H1 (cell line): ENCODE results near the gene HTRA2. TPM values are rescaled to one million over a fixed set of nuclear protein-coding genes. Genes with fewer than 3 reads are reported as not detected.

Source experiments
- CTCF ChIA-PET: fragments of 300-600 bp; sonication (Branson Sonifier 250); formaldehyde crosslinking; loops from one replicate; lab custom pipeline; 2021; ENCODE audit not compliant: partially characterized antibody; lab: Charles Lee
- POLR2A ChIA-PET: fragments of 300-600 bp; sonication (Branson Sonifier 250); formaldehyde crosslinking; loops from one replicate; lab custom pipeline; 2021; ENCODE audit warnings: inconsistent platforms; ENCODE audit not compliant: partially characterized antibody; lab: Charles Lee
- DNase-seq, 2 experiments: peaks; one replicate each; pipeline versions ENCODE4 v3.0.0 to v3.0.0-alpha.2; 2010 to 2022; ENCODE audit warnings: low spot score in 2 of 2, low read depth in 1 of 2, mixed read lengths in 1 of 2
- FAIRE-seq: peaks from 2 replicates; lab custom pipeline; 2011; peaks lifted over from hg19 to GRCh38; lab: Jason Lieb, UNC
- H2AFZ ChIP-seq: 2 replicates; pipeline ENCODE4 v1.8.1; 2012; ENCODE audit warnings: low read length, inconsistent platforms
- H2AK5ac ChIP-seq: 2 replicates; pipeline ENCODE4 v1.6.1; 2013; ENCODE audit warnings: low read depth, low read length
- H2BK120ac ChIP-seq: replicated peaks from 2 replicates; pipeline ENCODE3; 2013; ENCODE audit warnings: low read depth, low read length, inconsistent platforms
- H2BK12ac ChIP-seq: 2 replicates; pipeline ENCODE4 v1.6.1; 2013; ENCODE audit warnings: low read depth, low read length
- H2BK15ac ChIP-seq: 2 replicates; pipeline ENCODE4 v1.6.1; 2013; ENCODE audit warnings: low read length
- H2BK20ac ChIP-seq: 2 replicates; pipeline ENCODE4 v1.6.1; 2013; ENCODE audit warnings: low read length
- H2BK5ac ChIP-seq: 2 replicates; pipeline ENCODE4 v1.6.1; 2013; ENCODE audit warnings: low read depth, low read length
- H3K14ac ChIP-seq: 2 replicates; pipeline ENCODE4 v1.6.1; 2013; ENCODE audit warnings: inconsistent platforms; ENCODE audit not compliant: insufficient read length
- H3K18ac ChIP-seq: 2 replicates; pipeline ENCODE4 v1.6.1; 2013; ENCODE audit warnings: low read length; ENCODE audit errors: extremely low read depth
- H3K23ac ChIP-seq: 2 replicates; pipeline ENCODE4 v1.6.1; 2013; ENCODE audit warnings: inconsistent platforms; ENCODE audit not compliant: insufficient read length
- H3K23me2 ChIP-seq: 2 replicates; pipeline ENCODE4 v1.6.1; 2013; ENCODE audit warnings: low read depth, low read length
- H3K27ac ChIP-seq: 2 replicates; pipeline ENCODE4 v1.6.1; 2011; ENCODE audit warnings: low read depth, low read length, inconsistent platforms
- H3K27me3 ChIP-seq, 4 experiments: replicated peaks in 1 of 4; 1 replicate in 1 of 4; 2 replicates in 3 of 4; pipeline versions ENCODE4 v1.6.1 to v1.8.1; 2011 to 2013; ENCODE audit warnings: low read length in 3 of 4, mild to moderate bottlenecking in 3 of 4, inconsistent platforms in 2 of 4, mixed read lengths in 2 of 4, moderate library complexity in 1 of 4; ENCODE audit not compliant: control insufficient read depth in 3 of 4, insufficient read depth in 3 of 4; ENCODE audit errors: extremely low read depth in 1 of 4
- H3K36me3 ChIP-seq, 4 experiments: 2 replicates each; pipeline versions ENCODE4 v1.6.1 to v1.8.1; 2011 to 2013; ENCODE audit warnings: mild to moderate bottlenecking in 4 of 4, low read length in 3 of 4, moderate library complexity in 2 of 4, control low read depth in 1 of 4, inconsistent platforms in 1 of 4; ENCODE audit not compliant: insufficient read depth in 4 of 4, control insufficient read depth in 2 of 4
- H3K4ac ChIP-seq: replicated peaks from 2 replicates; pipeline ENCODE3; 2013; ENCODE audit warnings: low read length, low read depth, mixed read lengths, inconsistent platforms; ENCODE audit not compliant: insufficient read length
- H3K4me1 ChIP-seq, 4 experiments: replicated peaks in 1 of 4; 1 replicate in 1 of 4; 2 replicates in 3 of 4; pipeline versions ENCODE4 v1.6.1 to v1.8.1; 2011 to 2013; ENCODE audit warnings: low read length in 3 of 4, inconsistent platforms in 2 of 4, mixed read lengths in 1 of 4; ENCODE audit not compliant: insufficient read depth in 4 of 4, control insufficient read depth in 3 of 4
- H3K4me2 ChIP-seq, 2 experiments: 2 replicates each; pipeline versions ENCODE4 v1.6.1 to v1.8.1; 2011 to 2013; ENCODE audit warnings: low read depth in 2 of 2, low read length in 2 of 2, control low read depth in 1 of 2, inconsistent platforms in 1 of 2, mild to moderate bottlenecking in 1 of 2; ENCODE audit not compliant: insufficient read depth in 1 of 2
- H3K4me3 ChIP-seq, 4 experiments: fragments of 200-600, 300-600 bp in 1 of 4; sonication (generic), shearing (Covaris generic), sonication (Bioruptor Twin) in 1 of 4; 2 replicates each; pipeline versions ENCODE4 v1.5.1 to v1.8.1; 2011 to 2016; ENCODE audit warnings: low read length in 4 of 4, low read depth in 3 of 4, control low read depth in 2 of 4, inconsistent platforms in 2 of 4, mild to moderate bottlenecking in 2 of 4, mixed read lengths in 1 of 4, moderate library complexity in 1 of 4; ENCODE audit not compliant: insufficient read depth in 2 of 4; ENCODE audit errors: extremely low read depth in 1 of 4
- H3K56ac ChIP-seq: replicated peaks from 2 replicates; pipeline ENCODE3; 2013; ENCODE audit warnings: low read depth, mild to moderate bottlenecking, mixed read lengths, low read length, inconsistent platforms; ENCODE audit not compliant: insufficient read length
- H3K79me1 ChIP-seq: 2 replicates; pipeline ENCODE4 v1.6.1; 2013; ENCODE audit warnings: low read depth, low read length, control low read depth
- H3K79me2 ChIP-seq, 2 experiments: 2 replicates each; pipeline versions ENCODE4 v1.6.1 to v1.8.1; 2012 to 2013; ENCODE audit warnings: low read length in 2 of 2, mild to moderate bottlenecking in 2 of 2, inconsistent platforms in 1 of 2; ENCODE audit not compliant: insufficient read depth in 2 of 2, control insufficient read depth in 1 of 2
- H3K9ac ChIP-seq, 4 experiments: replicated peaks in 1 of 4; 1 replicate in 1 of 4; 2 replicates in 3 of 4; pipeline versions ENCODE4 v1.6.1 to v1.8.1; 2011 to 2013; ENCODE audit warnings: low read depth in 3 of 4, low read length in 3 of 4, control low read depth in 2 of 4, mild to moderate bottlenecking in 2 of 4, moderate library complexity in 2 of 4, inconsistent platforms in 1 of 4; ENCODE audit errors: extremely low read depth in 1 of 4
- H3K9me3 ChIP-seq, 2 experiments: 2 replicates each; pipeline versions ENCODE4 v1.6.1 to v1.8.1; 2012 to 2013; ENCODE audit warnings: mild to moderate bottlenecking in 2 of 2, moderate library complexity in 2 of 2, control low read depth in 1 of 2, inconsistent platforms in 1 of 2, low read depth in 1 of 2, low read length in 1 of 2, mixed read lengths in 1 of 2; ENCODE audit not compliant: insufficient read depth in 2 of 2
- H4K20me1 ChIP-seq, 2 experiments: replicated peaks in 1 of 2; 2 replicates each; pipeline versions ENCODE3 to v1.8.1; 2011 to 2013; ENCODE audit warnings: inconsistent platforms in 2 of 2, low read length in 2 of 2, mild to moderate bottlenecking in 1 of 2; ENCODE audit not compliant: insufficient read depth in 2 of 2, control insufficient read depth in 1 of 2
- H4K5ac ChIP-seq: 2 replicates; pipeline ENCODE4 v1.6.1; 2013; ENCODE audit warnings: low read length, low read depth, mixed read lengths, inconsistent platforms; ENCODE audit not compliant: insufficient read length
- H4K8ac ChIP-seq: 2 replicates; pipeline ENCODE4 v1.8.0; 2013; ENCODE audit warnings: mild to moderate bottlenecking, moderate library complexity, low read length, inconsistent platforms; ENCODE audit not compliant: insufficient read depth; ENCODE audit errors: extremely low read depth
- H4K91ac ChIP-seq: replicated peaks from 2 replicates; pipeline ENCODE3; 2013; ENCODE audit warnings: low read length, mixed read lengths, inconsistent platforms; ENCODE audit not compliant: insufficient read length
- ATF3 ChIP-seq: IDR thresholded peaks from 2 replicates; pipeline ENCODE4 v1.6.1; 2011; ENCODE audit warnings: low read depth, mild to moderate bottlenecking, low read length; ENCODE audit not compliant: insufficient read depth
- BCL11A ChIP-seq, 2 experiments: IDR thresholded peaks; one replicate each; pipeline ENCODE4 v1.6.1; 2011; ENCODE audit warnings: low read depth in 2 of 2, low read length in 2 of 2, mild to moderate bottlenecking in 2 of 2
- CBX8 ChIP-seq: fragments of 300-800, 300-1000 bp; sonication (generic); IDR thresholded peaks from 2 replicates; pipeline ENCODE4 v1.7.1; 2016; ENCODE audit warnings: low read depth, low read length, borderline replicate concordance
- CHD2 ChIP-seq: IDR thresholded peaks from 2 replicates; pipeline ENCODE4 v1.6.1; 2012; ENCODE audit warnings: low read length, improper control_type of control experiment
- EGR1 ChIP-seq: IDR thresholded peaks from 2 replicates; pipeline ENCODE4 v1.6.1; 2011; ENCODE audit warnings: low read depth, low read length, borderline replicate concordance
- GTF2F1 ChIP-seq: IDR thresholded peaks from 2 replicates; pipeline ENCODE4 v1.6.1; 2012; ENCODE audit warnings: low read depth, low read length, improper control_type of control experiment, borderline replicate concordance
- HDAC2 ChIP-seq, 2 experiments: fragments of 300-600 bp in 1 of 2; sonication (generic) in 1 of 2; IDR thresholded peaks; 2 replicates each; pipeline ENCODE4 v1.6.1; 2011 to 2012; ENCODE audit warnings: low read depth in 2 of 2, low read length in 2 of 2, mild to moderate bottlenecking in 2 of 2, moderate library complexity in 2 of 2, borderline replicate concordance in 1 of 2, inconsistent platforms in 1 of 2
- POU5F1 ChIP-seq: IDR thresholded peaks from 2 replicates; pipeline ENCODE4 v1.6.1; 2011; ENCODE audit warnings: low read depth, mild to moderate bottlenecking, low read length, moderate library complexity
- RBBP5 ChIP-seq: IDR thresholded peaks from 2 replicates; pipeline ENCODE4 v1.7.1; 2012; ENCODE audit warnings: low read depth, mild to moderate bottlenecking, inconsistent platforms, low read length, moderate library complexity, borderline replicate concordance
- SAP30 ChIP-seq: fragments of 300-600 bp; sonication (generic); IDR thresholded peaks from 2 replicates; pipeline ENCODE4 v1.7.1; 2012; ENCODE audit warnings: low read length, moderate library complexity, mild to moderate bottlenecking, inconsistent platforms; ENCODE audit not compliant: insufficient read depth, insufficient replicate concordance
- SP1 ChIP-seq: IDR thresholded peaks from 2 replicates; pipeline ENCODE4 v1.6.1; 2011; ENCODE audit warnings: low read depth, low read length
- SRF ChIP-seq: IDR thresholded peaks from 2 replicates; pipeline ENCODE4 v1.6.1; 2011; ENCODE audit warnings: mild to moderate bottlenecking, low read depth, low read length, moderate library complexity
- TBP ChIP-seq: IDR thresholded peaks from 2 replicates; pipeline ENCODE4 v1.6.1; 2011; ENCODE audit warnings: low read depth, low read length, improper control_type of control experiment
- TEAD4 ChIP-seq: IDR thresholded peaks from 2 replicates; pipeline ENCODE4 v1.6.1; 2012; ENCODE audit warnings: low read depth, low read length, inconsistent platforms, mixed read lengths
- WGBS, 2 experiments: shearing (Covaris generic) in 1 of 2; methylation state at CpG; one replicate each; pipeline versions ENCODE4 v1.1.6 to v1.1.7; 2013 to 2015; ENCODE audit warnings: low lambda C conversion rate in 2 of 2, mixed read lengths in 2 of 2, inconsistent platforms in 1 of 2, low coverage in 1 of 2, missing lambda C conversion rate in 1 of 2; ENCODE audit not compliant: insufficient replicate concordance in 2 of 2, insufficient coverage in 1 of 2, insufficient read length in 1 of 2; ENCODE audit errors: extremely low coverage in 1 of 2, missing lambda C conversion rate in 1 of 2; 5-methylcytosine and 5-hydroxymethylcytosine counted together
- polyA plus RNA-seq, 7 experiments: library from polyadenylated mRNA; depleted of rRNA in 3 of 7; stranded (reverse) in 5 of 7; unstranded in 2 of 7; fragments of >200 nt in 5 of 7; fragments of 200-250 nt in 2 of 7; gene quantifications; 1 replicate in 5 of 7; 2 replicates in 1 of 7; 4 replicates in 1 of 7; pipeline versions ENCODE4 v1.2.1 to v1.2.3, GENCODE V29; 2011 to 2013; ENCODE audit warnings: missing spikeins in 2 of 7, mixed read lengths in 2 of 7
- total RNA-seq: library from RNA; stranded (reverse); fragmentation: NEBNext Ultra II Directional; extraction: Animal tissue kit (Norgen Biotek cat#: 25700); gene quantifications from 2 replicates; pipeline ENCODE4 v1.2.1, GENCODE V29; 2021

Gene HTRA2
- total and polyA plus RNA-seq, 2 of the 8 experiments (the other 6 are each of a cell fraction or from before 2014, with no cell fraction given) = 21.6 to 37.6 TPM

DNA sequence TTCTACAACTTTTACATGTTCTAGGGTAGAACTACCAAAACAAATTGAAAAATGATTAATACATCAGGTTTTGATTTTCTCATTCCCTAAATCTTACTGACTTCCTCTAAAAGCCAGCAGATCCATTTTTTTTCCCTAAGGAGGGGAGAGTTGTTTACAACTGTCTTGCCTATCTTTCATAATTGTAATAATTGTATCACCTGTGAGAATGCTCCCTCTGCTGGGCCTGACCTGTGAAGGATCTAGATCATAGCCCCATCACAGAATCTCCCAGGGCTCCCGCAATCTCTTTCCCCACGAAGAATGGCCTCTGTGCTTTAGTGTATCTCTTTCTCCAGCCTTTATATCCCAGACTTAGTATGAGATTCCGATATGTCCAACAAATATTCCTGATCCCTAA lies 14.9 kb downstream of the HTRA2 start:
- POLR2A ChIA-PET = interaction anchor here (5.2 kb wide), 1 partner anchor 14 kb away, joined by 39 read pairs; the partner anchor contains the start of genes AUP1 and HTRA2
- no peak overlapping the region for H4K5ac ChIP-seq
- no peak for DNase-seq

More for the DNA sequence above, 14.9 kb downstream of the HTRA2 start:
- Histone ChIP-seq H3K14ac (no peak overlapping the region), H3K27me3 (peaks cover 0 to 26% (median 11%) of the 10 kb centered on the region in 4 experiments; a peak in 6 of 7 replicates), H3K4me3 (no peak overlapping the region), H3K23me2 (peaks cover 9% of the 10 kb centered on the region), H3K4ac (no peak overlapping the region), H2BK12ac (no peak overlapping the region), H3K23ac (no peak overlapping the region), H2BK20ac (no peak overlapping the region), H3K79me1 (no peaks in the 10 kb centered on the region), H2BK120ac (no peak overlapping the region), H2AFZ (no peak overlapping the region), H3K9me3 (no peaks in the 10 kb centered on the region), H3K4me1 (peaks cover 0 to 6% (median 2%) of the 10 kb centered on the region in 4 experiments; a peak in 4 of 7 replicates), H3K4me2 (no peak overlapping the region), H4K91ac (no peak overlapping the region), H3K56ac (no peak overlapping the region), H3K9ac (no peak overlapping the region), H3K27ac (no peak overlapping the region), H4K8ac (no peak overlapping the region), H2BK15ac (no peak overlapping the region), H3K79me2 (no peaks in the 10 kb centered on the region), H4K20me1 (peaks cover 3 to 4% of the 10 kb centered on the region in 2 experiments), H2AK5ac (no peak overlapping the region), H2BK5ac (no peak overlapping the region), H3K18ac (no peak overlapping the region), H3K36me3 (no peaks in the 10 kb centered on the region)
- CTCF ChIA-PET = interaction anchor here (0.6 to 1.6 kb wide), 6 partner anchors 11 to 815 kb away, joined by 3 to 7 read pairs (median 3); no protein-coding TSS in a partner anchor
- FAIRE-seq = no peak
- TF ChIP-seq BCL11A (IDR thresholded peaks at IDR 0.05; ENCODE audit: low read depth in 2 of 2, low read length in 2 of 2) (no peak), RBBP5 (no peak), CBX8 (no peak), SRF (no peak), SAP30 (no peak), GTF2F1 (no peak), TBP (no peak), POU5F1 (no peak), HDAC2 (IDR thresholded peaks at IDR 0.05; ENCODE audit: borderline replicate concordance in 1 of 2, low read depth in 2 of 2, low read length in 2 of 2) (no peak), SP1 (no peak), TEAD4 (no peak), CHD2 (no peak), ATF3 (no peak), EGR1 (no peak)
- WGBS, 2 experiments = 75% methylated on average over 3 of the region's 3 CpGs; no CpG with 5 or more reads in 1 of the 2 experiments
